Measurements from ENCODE around the gene ARL4D.
"Not testable (repeated sequence)": the region's sequence is repeated elsewhere in the genome, so short reads cannot be mapped to it uniquely, and the experiment has no call there.

ARL4D gene

GRCh38 chr17:43395165-43395564 is 3.6 kb upstream of the ARL4D start:
- no peak for DNase-seq (ENCODE audit: low spot score)

GRCh38 chr17:43396491-43397060 is 2.2 kb upstream of the ARL4D start:
- DNase-seq (ENCODE audit: low spot score): no peak

- no peak for DNase-seq (ENCODE audit: low spot score)
Measured at GRCh38 chr17:43399839-43400328, 1.1 kb downstream of the ARL4D start.

GRCh38 chr17:43400943-43401717 is 2.3 kb downstream of the ARL4D start:
- DNase-seq (ENCODE audit: low spot score): no peak

- DNase-seq (ENCODE audit: low spot score): no peak
Measured at GRCh38 chr17:43402078-43402477, 3.3 kb downstream of the ARL4D start.

GRCh38 chr17:43402567-43402966 is 3.8 kb downstream of the ARL4D start:
- no peak for DNase-seq (ENCODE audit: low spot score)

- DNase-seq (ENCODE audit: low spot score): no peak
Measured at GRCh38 chr17:43403846-43404245, 5.1 kb downstream of the ARL4D start.

- no peak for DNase-seq (ENCODE audit: low spot score)
Measured at GRCh38 chr17:43405861-43406260, 7.1 kb downstream of the ARL4D start.

GRCh38 chr17:43406676-43407645 is 8.2 kb downstream of the ARL4D start:
- no peak for DNase-seq (ENCODE audit: low spot score)

- no peak for DNase-seq (ENCODE audit: low spot score)
Measured at GRCh38 chr17:43409131-43409530, 10.3 kb downstream of the ARL4D start.

- DNase-seq (ENCODE audit: low spot score): no peak
Measured at GRCh38 chr17:43410557-43411368, 12.0 kb downstream of the ARL4D start.

GRCh38 chr17:43411369-43411677 is 12.5 kb downstream of the ARL4D start:
- no peak for DNase-seq (ENCODE audit: low spot score)

GRCh38 chr17:43411749-43412148 is 13.0 kb downstream of the ARL4D start:
- DNase-seq (ENCODE audit: low spot score): no peak

- no peak for DNase-seq (ENCODE audit: low spot score)
Measured at GRCh38 chr17:43412166-43412565, 13.4 kb downstream of the ARL4D start.

GRCh38 chr17:43416998-43417890 is 18.5 kb downstream of the ARL4D start:
- no peak for DNase-seq (ENCODE audit: low spot score)

- DNase-seq (ENCODE audit: low spot score): no peak
Measured at GRCh38 chr17:43418441-43419374, 19.9 kb downstream of the ARL4D start.

GRCh38 chr17:43419375-43419882 is 20.6 kb downstream of the ARL4D start:
- DNase-seq (ENCODE audit: low spot score): not testable (repeated sequence)

GRCh38 chr17:43423777-43424455 is 25.1 kb downstream of the ARL4D start:
- no peak for DNase-seq (ENCODE audit: low spot score)
